ENCODE measurements around the gene PDCD6IP. TPM values are rescaled to one million over a fixed set of nuclear protein-coding genes. Genes with fewer than 3 reads are reported as not detected.

The PDCD6IP gene
- total RNA-seq, 4 donors from 2014 or later = 74.3 to 317 (median 164) TPM

DNA sequence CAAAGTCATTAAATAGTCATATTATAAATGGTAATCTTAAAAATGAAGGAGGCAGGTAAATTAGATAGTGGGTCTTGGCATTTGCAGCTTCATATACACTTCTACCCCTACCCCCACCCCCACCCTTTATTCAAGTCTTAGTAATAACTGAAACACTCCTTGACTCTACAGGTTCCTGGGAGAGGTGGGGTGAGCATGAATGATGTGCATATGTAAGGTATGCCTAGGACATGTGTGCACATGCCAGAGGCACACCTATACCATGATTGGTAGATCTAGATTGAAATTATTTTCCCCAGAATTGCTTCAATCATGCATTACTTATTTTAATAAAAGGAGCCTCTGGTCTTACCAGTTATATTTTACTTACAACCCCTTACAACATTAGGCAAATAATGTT, 40.1 kb upstream of the PDCD6IP start:
- no peaks in the 10 kb centered on the region for H3K36me3 ChIP-seq
- no peaks in the 10 kb centered on the region for H3K9me3 ChIP-seq
- DNase-seq = no peak
- TF ChIP-seq CTCF (IDR thresholded peaks at IDR 0.05) = no peak
- TF ChIP-seq POLR2A (IDR thresholded peaks at IDR 0.05) = no peak
- H3K4me1 ChIP-seq = no peaks in the 10 kb centered on the region
- H3K4me3 ChIP-seq = no peak overlapping the region
- no peak overlapping the region for H3K27ac ChIP-seq
- intact Hi-C loops (cut with DNase I; ENCODE audit: low total_unique reads) = no loop called here
- H3K27me3 ChIP-seq = no peaks in the 10 kb centered on the region

DNA sequence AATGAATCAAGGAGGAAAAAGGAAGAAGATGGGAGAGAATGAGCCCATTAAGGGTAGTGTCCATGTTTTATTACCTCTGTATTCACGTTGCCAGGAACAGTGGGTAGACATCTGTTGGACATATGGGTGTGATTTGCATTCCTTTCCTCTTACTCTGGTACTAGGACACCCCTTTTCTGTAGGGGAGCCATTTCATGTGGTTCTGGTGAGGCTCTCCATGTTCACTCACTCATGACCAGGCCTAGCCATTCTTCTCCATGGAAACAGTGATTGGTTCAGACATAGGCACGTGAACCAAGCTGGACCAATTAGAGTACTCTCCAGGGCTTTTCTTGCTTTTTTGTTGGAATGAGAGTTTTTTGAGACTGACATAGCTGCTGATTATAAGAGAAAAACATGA, 39.6 kb upstream of the PDCD6IP start:
- intact Hi-C loops (cut with DNase I; ENCODE audit: low total_unique reads) = no loop called here
- Histone ChIP-seq H3K9me3 (no peaks in the 10 kb centered on the region), H3K27me3 (no peaks in the 10 kb centered on the region), H3K27ac (no peak overlapping the region), H3K4me1 (no peaks in the 10 kb centered on the region), H3K4me3 (no peak overlapping the region), H3K36me3 (no peaks in the 10 kb centered on the region)
- TF ChIP-seq CTCF (IDR thresholded peaks at IDR 0.05) (no peak), POLR2A (IDR thresholded peaks at IDR 0.05) (no peak)
- DNase-seq = no peak

- Histone ChIP-seq H3K4me1 (no peaks in the 10 kb centered on the region), H3K27me3 (no peaks in the 10 kb centered on the region), H3K27ac (no peak overlapping the region), H3K36me3 (no peaks in the 10 kb centered on the region), H3K4me3 (no peak overlapping the region), H3K9me3 (no peaks in the 10 kb centered on the region)
- no peak for TF ChIP-seq POLR2A (IDR thresholded peaks at IDR 0.05)
- TF ChIP-seq CTCF (IDR thresholded peaks at IDR 0.05) = no peak
- intact Hi-C loops (cut with DNase I; ENCODE audit: low total_unique reads) = no loop called here
- no peak for DNase-seq
Measured at GRCh38 chr3:33768578-33769330, 29.7 kb upstream of the PDCD6IP start.

DNA sequence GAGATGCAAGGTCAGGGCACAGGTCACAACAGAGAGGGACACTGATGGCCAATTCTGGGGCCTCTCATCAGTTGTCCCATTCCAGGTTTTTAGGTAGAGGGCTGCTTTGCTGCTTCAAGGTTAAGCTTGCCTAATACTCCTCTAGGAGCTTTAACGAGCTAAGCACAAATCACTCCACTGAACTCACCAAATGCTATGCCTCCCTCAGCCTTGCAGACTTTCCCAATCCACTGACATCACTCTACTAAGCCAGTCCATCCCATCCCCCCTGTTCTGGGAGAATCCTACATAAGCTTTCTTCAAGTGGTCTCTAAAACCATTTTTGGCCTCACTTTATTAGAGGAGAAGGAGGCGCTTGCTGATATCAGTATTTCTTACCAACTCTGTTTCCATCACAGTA, 24.8 kb upstream of the PDCD6IP start:
- DNase-seq = no peak
- H3K27me3 ChIP-seq = no peaks in the 10 kb centered on the region
- no peaks in the 10 kb centered on the region for H3K4me1 ChIP-seq
- no peaks in the 10 kb centered on the region for H3K9me3 ChIP-seq
- no peak overlapping the region for H3K27ac ChIP-seq
- TF ChIP-seq CTCF (IDR thresholded peaks at IDR 0.05) (no peak), POLR2A (IDR thresholded peaks at IDR 0.05) (no peak)
- intact Hi-C loops (cut with DNase I; ENCODE audit: low total_unique reads) = no loop called here
- H3K36me3 ChIP-seq = no peaks in the 10 kb centered on the region
- no peak overlapping the region for H3K4me3 ChIP-seq

- Histone ChIP-seq H3K4me3 (no peak overlapping the region), H3K27me3 (no peaks in the 10 kb centered on the region), H3K36me3 (no peaks in the 10 kb centered on the region), H3K27ac (no peak overlapping the region), H3K4me1 (no peaks in the 10 kb centered on the region), H3K9me3 (no peaks in the 10 kb centered on the region)
- intact Hi-C loops (cut with DNase I; ENCODE audit: low total_unique reads) = no loop called here
- no peak for DNase-seq
- TF ChIP-seq CTCF (IDR thresholded peaks at IDR 0.05) (no peak), POLR2A (IDR thresholded peaks at IDR 0.05) (no peak)
Measured at GRCh38 chr3:33775363-33775762, 23.1 kb upstream of the PDCD6IP start.
